Stomach (tissue), 4 donors: ENCODE measurements around the gene CPLX1.

Experiments used
- EP300 ChIP-seq: sonication (generic); formaldehyde crosslinking; IDR thresholded peaks from one replicate; pipeline ENCODE4 v1.6.1; 2017; ENCODE audit warnings: antibody characterized with exemption
- POLR2A ChIP-seq, 4 donors: fragments of 450-650 bp; IDR thresholded peaks; one replicate each; pipeline ENCODE4 v1.6.1; 2016; ENCODE audit warnings: antibody characterized with exemption in 4 of 4, control low read depth in 2 of 4, mild to moderate bottlenecking in 1 of 4, moderate library complexity in 1 of 4
- POLR2AphosphoS5 ChIP-seq, 3 donors: sonication (generic); formaldehyde crosslinking; IDR thresholded peaks; one replicate each; pipeline ENCODE4 v1.6.1; 2016; ENCODE audit warnings: antibody characterized with exemption in 3 of 3
- TF ChIP-seq, protein P1 (sequence below), 7 experiments: fragments of 450-650 bp in 4 of 7; fragments of 200-600 bp in 3 of 7; sonication (generic) in 3 of 7; IDR thresholded peaks; one replicate each; pipeline ENCODE4 v1.5.1; 2016 to 2019; ENCODE audit warnings: antibody characterized with exemption in 7 of 7, control low read depth in 2 of 7, mild to moderate bottlenecking in 1 of 7

DNA sequence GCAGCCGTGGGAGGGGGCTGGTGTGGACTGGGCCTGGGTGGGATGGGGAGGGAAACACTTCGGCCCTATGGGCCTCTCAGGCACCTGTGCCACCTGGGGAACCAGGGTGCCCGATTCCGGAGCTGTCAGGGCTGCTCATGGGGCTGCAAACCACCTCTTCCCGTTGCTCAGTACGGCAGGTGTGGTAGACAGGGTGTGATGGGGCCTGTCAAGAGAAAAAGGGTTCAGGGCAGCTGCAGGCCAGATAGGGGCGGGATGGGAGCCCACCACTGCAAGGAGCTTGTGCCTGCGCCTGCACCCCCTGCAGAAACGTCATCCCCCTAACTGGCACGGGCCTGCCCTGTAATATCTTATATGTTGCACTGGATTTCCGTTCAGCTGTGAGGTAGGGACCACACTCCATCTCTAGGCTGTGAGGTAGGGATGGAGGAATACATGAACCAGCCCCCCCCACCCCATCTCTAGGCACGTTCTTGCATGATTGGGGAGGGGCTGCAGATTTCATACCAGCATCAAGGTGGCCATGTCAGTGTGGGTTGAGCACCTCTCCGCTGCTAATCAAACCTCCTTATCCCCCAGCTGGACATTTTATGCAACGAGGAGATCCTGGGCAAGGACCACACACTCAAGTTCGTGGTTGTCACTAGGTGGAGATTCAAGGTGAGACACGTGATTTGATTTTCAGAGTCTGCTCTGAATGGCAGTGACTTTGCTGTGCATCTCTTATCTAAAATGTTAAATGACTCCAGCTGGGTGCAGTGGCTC, 61.3 kb downstream of the CPLX1 start:
- TF ChIP-seq, protein P1, sequence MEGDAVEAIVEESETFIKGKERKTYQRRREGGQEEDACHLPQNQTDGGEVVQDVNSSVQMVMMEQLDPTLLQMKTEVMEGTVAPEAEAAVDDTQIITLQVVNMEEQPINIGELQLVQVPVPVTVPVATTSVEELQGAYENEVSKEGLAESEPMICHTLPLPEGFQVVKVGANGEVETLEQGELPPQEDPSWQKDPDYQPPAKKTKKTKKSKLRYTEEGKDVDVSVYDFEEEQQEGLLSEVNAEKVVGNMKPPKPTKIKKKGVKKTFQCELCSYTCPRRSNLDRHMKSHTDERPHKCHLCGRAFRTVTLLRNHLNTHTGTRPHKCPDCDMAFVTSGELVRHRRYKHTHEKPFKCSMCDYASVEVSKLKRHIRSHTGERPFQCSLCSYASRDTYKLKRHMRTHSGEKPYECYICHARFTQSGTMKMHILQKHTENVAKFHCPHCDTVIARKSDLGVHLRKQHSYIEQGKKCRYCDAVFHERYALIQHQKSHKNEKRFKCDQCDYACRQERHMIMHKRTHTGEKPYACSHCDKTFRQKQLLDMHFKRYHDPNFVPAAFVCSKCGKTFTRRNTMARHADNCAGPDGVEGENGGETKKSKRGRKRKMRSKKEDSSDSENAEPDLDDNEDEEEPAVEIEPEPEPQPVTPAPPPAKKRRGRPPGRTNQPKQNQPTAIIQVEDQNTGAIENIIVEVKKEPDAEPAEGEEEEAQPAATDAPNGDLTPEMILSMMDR (IDR thresholded peaks at IDR 0.05) = no peak
- no peak for TF ChIP-seq POLR2A (IDR thresholded peaks at IDR 0.05)
- TF ChIP-seq EP300 = no peak
- no peak for TF ChIP-seq POLR2AphosphoS5 (IDR thresholded peaks at IDR 0.05)
